Measurements from ENCODE around the gene SLC9A8. TPM values are rescaled to one million over a fixed set of nuclear protein-coding genes. Genes with fewer than 3 reads are reported as not detected.

Gene SLC9A8
- polyA plus RNA-seq, 1 donor from 2014 or later: 6.7 TPM

- Histone ChIP-seq H3K9me2 (ENCODE audit: insufficient read depth, low read length) (no peaks in the 10 kb centered on the region), H4K20me1 (ENCODE audit: insufficient read depth) (no peaks in the 10 kb centered on the region), H3K36me3 (ENCODE audit: insufficient read depth, low read length) (peaks cover 4% of the 10 kb centered on the region), H3K27ac (ENCODE audit: low read length) (no peak overlapping the region), H3K4me3 (ENCODE audit: low read length) (no peak overlapping the region), H3F3A (ENCODE audit: insufficient read depth, low read length, poor library complexity, severe bottlenecking) (no peaks in the 10 kb centered on the region), H3K9ac (ENCODE audit: low read length) (no peak overlapping the region), H3K4me2 (ENCODE audit: low read length) (no peak overlapping the region), H3K79me2 (replicated peaks; ENCODE audit: insufficient read depth, low read length) (no peaks in the 10 kb centered on the region), H2AFZ (ENCODE audit: low read depth, low read length) (no peak overlapping the region), H3K27me3 (ENCODE audit: insufficient read depth, low read depth, low read length) (no peaks in the 10 kb centered on the region), H3K9me3 (ENCODE audit: low read length) (no peaks in the 10 kb centered on the region)
- no peak for TF ChIP-seq TAF1 (IDR thresholded peaks at IDR 0.05; ENCODE audit: low read depth)
- no peak for TF ChIP-seq EP300 (conservative IDR thresholded peaks at IDR 0.05; ENCODE audit: poor library complexity, severe bottlenecking)
- TF ChIP-seq MXI1 (conservative IDR thresholded peaks at IDR 0.05; ENCODE audit: poor library complexity, severe bottlenecking): no peak
- TF ChIP-seq SMC3 (conservative IDR thresholded peaks at IDR 0.05; ENCODE audit: poor library complexity): no peak
- TF ChIP-seq REST (IDR thresholded peaks at IDR 0.05; ENCODE audit: borderline replicate concordance): no peak
- no peak for TF ChIP-seq RAD21 (conservative IDR thresholded peaks at IDR 0.05)
- no peak for TF ChIP-seq EZH2 (IDR thresholded peaks at IDR 0.05; ENCODE audit: borderline replicate concordance, insufficient read depth, low read length, poor library complexity, severe bottlenecking)
- TF ChIP-seq POLR2AphosphoS5 (IDR thresholded peaks at IDR 0.05): no peak
- no peak for TF ChIP-seq CTCF (IDR thresholded peaks at IDR 0.05; ENCODE audit: poor library complexity, severe bottlenecking)
Measured at GRCh38 chr20:49887251-49888211, 74.9 kb downstream of the SLC9A8 start.

GRCh38 chr20:49888212-49889000 is 75.8 kb downstream of the SLC9A8 start:
- no peaks in the 10 kb centered on the region for H3K9me3 ChIP-seq (ENCODE audit: low read length)
- H3K9me2 ChIP-seq (ENCODE audit: insufficient read depth, low read length): no peaks in the 10 kb centered on the region
- no peaks in the 10 kb centered on the region for H4K20me1 ChIP-seq (ENCODE audit: insufficient read depth)
- H3K36me3 ChIP-seq (ENCODE audit: insufficient read depth, low read length): peaks cover 4% of the 10 kb centered on the region
- no peak for TF ChIP-seq POLR2AphosphoS5 (IDR thresholded peaks at IDR 0.05)
- TF ChIP-seq RAD21 (conservative IDR thresholded peaks at IDR 0.05): peak; percentile 85
- TF ChIP-seq CTCF (IDR thresholded peaks at IDR 0.05; ENCODE audit: poor library complexity, severe bottlenecking): peak; percentile 92
- TF ChIP-seq EP300 (conservative IDR thresholded peaks at IDR 0.05; ENCODE audit: poor library complexity, severe bottlenecking): no peak
- TF ChIP-seq MXI1 (conservative IDR thresholded peaks at IDR 0.05; ENCODE audit: poor library complexity, severe bottlenecking): peak; percentile 17
- peak; percentile 76 for TF ChIP-seq SMC3 (conservative IDR thresholded peaks at IDR 0.05; ENCODE audit: poor library complexity)
- H3K4me2 ChIP-seq (ENCODE audit: low read length): no peak overlapping the region
- H2AFZ ChIP-seq (ENCODE audit: low read depth, low read length): no peak overlapping the region
- peak overlapping the region; percentile 24 for H3K9ac ChIP-seq (ENCODE audit: low read length)
- H3K27me3 ChIP-seq (ENCODE audit: insufficient read depth, low read depth, low read length): no peaks in the 10 kb centered on the region
- no peak overlapping the region for H3K4me3 ChIP-seq (ENCODE audit: low read length)
- no peak overlapping the region for H3K27ac ChIP-seq (ENCODE audit: low read length)
- H3F3A ChIP-seq (ENCODE audit: insufficient read depth, low read length, poor library complexity, severe bottlenecking): no peaks in the 10 kb centered on the region
- H3K79me2 ChIP-seq (replicated peaks; ENCODE audit: insufficient read depth, low read length): no peaks in the 10 kb centered on the region

Data from neural cell (in vitro differentiated cells).